ENCODE measurements around the gene TTC29.

Gene TTC29

GRCh38 chr4:146927695-146928094 is 18.0 kb downstream of the TTC29 start:
- H3K27me3 ChIP-seq, result no peaks in the 10 kb centered on the region
- no peaks in the 10 kb centered on the region for H3K9me3 ChIP-seq
- no peak for TF ChIP-seq CTCF (IDR thresholded peaks at IDR 0.05)
- no peak overlapping the region for H3K4me3 ChIP-seq (ENCODE audit: low read depth in 1 of 2, low read length in 1 of 2)
- H3K4me1 ChIP-seq (ENCODE audit: control insufficient read depth in 1 of 2, insufficient read depth in 1 of 2, low read depth in 1 of 2, low read length in 1 of 2), result no peaks in the 10 kb centered on the region
- H3K27ac ChIP-seq, result no peak overlapping the region
- no peaks in the 10 kb centered on the region for H3K36me3 ChIP-seq

GRCh38 chr4:146916479-146917076 is 29.1 kb downstream of the TTC29 start:
- Histone ChIP-seq H3K4me1 (ENCODE audit: control insufficient read depth in 1 of 2, insufficient read depth in 1 of 2, low read depth in 1 of 2, low read length in 1 of 2) (no peaks in the 10 kb centered on the region), H3K27ac (no peak overlapping the region), H3K36me3 (no peaks in the 10 kb centered on the region), H3K9me3 (no peaks in the 10 kb centered on the region), H3K4me3 (ENCODE audit: low read depth in 1 of 2, low read length in 1 of 2) (no peak overlapping the region), H3K27me3 (peaks cover 18% of the 10 kb centered on the region)
- no peak for TF ChIP-seq CTCF (IDR thresholded peaks at IDR 0.05)

GRCh38 chr4:146915132-146915531 is 30.5 kb downstream of the TTC29 start:
- peaks cover 18% of the 10 kb centered on the region for H3K27me3 ChIP-seq
- no peaks in the 10 kb centered on the region for H3K9me3 ChIP-seq
- no peak overlapping the region for H3K4me3 ChIP-seq (ENCODE audit: low read depth in 1 of 2, low read length in 1 of 2)
- H3K36me3 ChIP-seq, result no peaks in the 10 kb centered on the region
- TF ChIP-seq CTCF (IDR thresholded peaks at IDR 0.05), result no peak
- no peak overlapping the region for H3K27ac ChIP-seq
- no peaks in the 10 kb centered on the region for H3K4me1 ChIP-seq (ENCODE audit: control insufficient read depth in 1 of 2, insufficient read depth in 1 of 2, low read depth in 1 of 2, low read length in 1 of 2)

- no peak for TF ChIP-seq CTCF (IDR thresholded peaks at IDR 0.05)
Observed at GRCh38 chr4:146900295-146900694, 45.4 kb downstream of the TTC29 start.

GRCh38 chr4:146890301-146890700 is 55.4 kb downstream of the TTC29 start:
- H3K36me3 ChIP-seq, result no peaks in the 10 kb centered on the region
- no peaks in the 10 kb centered on the region for H3K9me3 ChIP-seq
- H3K27me3 ChIP-seq, result no peaks in the 10 kb centered on the region
- no peak for TF ChIP-seq CTCF (IDR thresholded peaks at IDR 0.05)
- H3K27ac ChIP-seq, result no peak overlapping the region
- H3K4me1 ChIP-seq (ENCODE audit: control insufficient read depth in 1 of 2, insufficient read depth in 1 of 2, low read depth in 1 of 2, low read length in 1 of 2), result no peaks in the 10 kb centered on the region
- no peak overlapping the region for H3K4me3 ChIP-seq (ENCODE audit: low read depth in 1 of 2, low read length in 1 of 2)

More at GRCh38 chr4:146900295-146900694, 45.4 kb downstream of the TTC29 start:
- Histone ChIP-seq H3K4me1 (ENCODE audit: control insufficient read depth in 1 of 2, insufficient read depth in 1 of 2, low read depth in 1 of 2, low read length in 1 of 2) (no peaks in the 10 kb centered on the region), H3K4me3 (ENCODE audit: low read depth in 1 of 2, low read length in 1 of 2) (no peak overlapping the region), H3K27ac (no peak overlapping the region), H3K9me3 (no peaks in the 10 kb centered on the region), H3K27me3 (no peaks in the 10 kb centered on the region), H3K36me3 (no peaks in the 10 kb centered on the region)
